WTC11 (cell line): ENCODE data around the gene TTLL9. TPM values are rescaled to one million over a fixed set of nuclear protein-coding genes. Genes with fewer than 3 reads are reported as not detected.

Source experiments
- ATAC-seq: fragments of 200-7000 bp; cut with Tn5 transposase; 2 replicates; pipeline ENCODE4 v1.10.0; 2021; ENCODE audit warnings: mild to moderate bottlenecking, moderate library complexity
- CTCF ChIA-PET: fragments of 300-600 bp; sonication (Branson Sonifier 250); formaldehyde crosslinking; loops from one replicate; lab custom pipeline; 2021; ENCODE audit warnings: antibody characterized with exemption; lab: Charles Lee
- POLR2A ChIA-PET: fragments of 350-600 bp; sonication (Branson Sonifier 250); formaldehyde crosslinking; loops from one replicate; lab custom pipeline; 2021; ENCODE audit warnings: antibody characterized with exemption; lab: Charles Lee
- DNase-seq: peaks from one replicate; pipeline ENCODE4 v3.0.0; 2021; ENCODE audit warnings: low spot score
- H3K27ac Mint-ChIP-seq: 2 replicates; pipeline ENCODE4 v1.8.0; 2021; ENCODE audit warnings: mixed read lengths
- H3K27me3 Mint-ChIP-seq: 2 replicates; pipeline ENCODE4 v1.8.0; 2021; ENCODE audit warnings: low read depth, mild to moderate bottlenecking, moderate library complexity, mixed read lengths
- H3K36me3 Mint-ChIP-seq: 2 replicates; pipeline ENCODE4 v1.8.0; 2021; ENCODE audit warnings: mixed read lengths
- H3K4me1 Mint-ChIP-seq: 2 replicates; pipeline ENCODE4 v1.8.0; 2022; ENCODE audit warnings: mixed read lengths
- H3K4me3 Mint-ChIP-seq: 2 replicates; pipeline ENCODE4 v1.8.0; 2021; ENCODE audit warnings: mild to moderate bottlenecking, moderate library complexity, mixed read lengths
- H3K9me3 Mint-ChIP-seq: 2 replicates; pipeline ENCODE4 v1.8.0; 2021; ENCODE audit warnings: mixed read lengths
- ARID4B ChIP-seq: sonication (generic); formaldehyde crosslinking; IDR thresholded peaks from 2 replicates; pipeline ENCODE4 v1.8.0; 2023; ENCODE audit warnings: missing genetic modification reagents, mild to moderate bottlenecking, borderline replicate concordance
- ATF1 ChIP-seq: sonication (generic); formaldehyde crosslinking; IDR thresholded peaks from 2 replicates; pipeline ENCODE4 v1.8.1; 2023; ENCODE audit warnings: mild to moderate bottlenecking, moderate library complexity, missing genetic modification reagents
- GABPB1 ChIP-seq: sonication (generic); formaldehyde crosslinking; IDR thresholded peaks from 2 replicates; pipeline ENCODE4 v1.8.1; 2023; ENCODE audit warnings: mild to moderate bottlenecking, missing genetic modification reagents
- HMGXB4 ChIP-seq: sonication (generic); formaldehyde crosslinking; IDR thresholded peaks from 2 replicates; pipeline ENCODE4 v1.8.1; 2023; ENCODE audit warnings: mild to moderate bottlenecking, moderate library complexity, missing genetic modification reagents
- JUN ChIP-seq: sonication (generic); formaldehyde crosslinking; IDR thresholded peaks from 2 replicates; pipeline ENCODE4 v1.8.0; 2023; ENCODE audit warnings: mild to moderate bottlenecking, missing genetic modification reagents
- MLX ChIP-seq: sonication (generic); formaldehyde crosslinking; IDR thresholded peaks from 2 replicates; pipeline ENCODE4 v1.8.1; 2023; ENCODE audit warnings: mild to moderate bottlenecking, missing genetic modification reagents, moderate library complexity
- PRRX2 ChIP-seq: fragments of 250-450 bp; sonication (Bioruptor Pico); IDR thresholded peaks from 2 replicates; pipeline ENCODE4 v1.8.0; 2021; ENCODE audit warnings: mild to moderate bottlenecking
- SOX15 ChIP-seq: fragments of 250-450 bp; sonication (Bioruptor Pico); IDR thresholded peaks from 2 replicates; pipeline ENCODE4 v1.9.0; 2021; ENCODE audit warnings: mild to moderate bottlenecking
- SP1 ChIP-seq: sonication (generic); formaldehyde crosslinking; conservative IDR thresholded peaks from 2 replicates; pipeline ENCODE4 v1.8.1; 2022; ENCODE audit warnings: missing genetic modification reagents
- ZMAT4 ChIP-seq: fragments of 250-450 bp; sonication (Bioruptor Pico); IDR thresholded peaks from 2 replicates; pipeline ENCODE4 v1.9.0; 2021; ENCODE audit warnings: mild to moderate bottlenecking
- ZNF416 ChIP-seq: fragments of 250-450 bp; sonication (Bioruptor Pico); IDR thresholded peaks from 2 replicates; pipeline ENCODE4 v1.9.0; 2021; ENCODE audit warnings: mild to moderate bottlenecking, inconsistent platforms
- ZNF425 ChIP-seq: fragments of 250-450 bp; sonication (Bioruptor Pico); conservative IDR thresholded peaks from 2 replicates; pipeline ENCODE4 v1.9.0; 2021; ENCODE audit warnings: mild to moderate bottlenecking
- total RNA-seq: library from RNA; stranded (reverse); gene quantifications from 3 replicates; pipeline ENCODE4 v1.2.3, GENCODE V29; 2021
- TF ChIP-seq, protein P1 (sequence below): sonication (generic); formaldehyde crosslinking; IDR thresholded peaks from 2 replicates; pipeline ENCODE4 v1.8.0; 2023; ENCODE audit warnings: mild to moderate bottlenecking, missing genetic modification reagents

The TTLL9 gene
- total RNA-seq, 1 experiment from 2014 or later, result not detected

DNA sequence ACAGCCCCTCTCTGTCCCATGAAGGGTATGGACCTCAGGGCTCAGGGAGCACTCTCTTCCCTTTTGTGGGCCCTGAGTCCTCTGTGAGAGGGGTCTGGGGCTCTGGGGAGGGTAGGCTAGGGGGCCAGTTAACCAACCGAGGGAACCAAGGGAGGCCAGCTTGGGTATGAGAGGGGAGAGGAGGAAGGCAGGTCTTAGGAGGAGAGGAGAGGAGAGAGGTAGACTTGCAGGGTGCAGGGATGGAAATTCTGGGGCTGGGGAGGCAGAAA, 827 bp upstream of the TTLL9 start (continued):
- TF ChIP-seq, protein P1, sequence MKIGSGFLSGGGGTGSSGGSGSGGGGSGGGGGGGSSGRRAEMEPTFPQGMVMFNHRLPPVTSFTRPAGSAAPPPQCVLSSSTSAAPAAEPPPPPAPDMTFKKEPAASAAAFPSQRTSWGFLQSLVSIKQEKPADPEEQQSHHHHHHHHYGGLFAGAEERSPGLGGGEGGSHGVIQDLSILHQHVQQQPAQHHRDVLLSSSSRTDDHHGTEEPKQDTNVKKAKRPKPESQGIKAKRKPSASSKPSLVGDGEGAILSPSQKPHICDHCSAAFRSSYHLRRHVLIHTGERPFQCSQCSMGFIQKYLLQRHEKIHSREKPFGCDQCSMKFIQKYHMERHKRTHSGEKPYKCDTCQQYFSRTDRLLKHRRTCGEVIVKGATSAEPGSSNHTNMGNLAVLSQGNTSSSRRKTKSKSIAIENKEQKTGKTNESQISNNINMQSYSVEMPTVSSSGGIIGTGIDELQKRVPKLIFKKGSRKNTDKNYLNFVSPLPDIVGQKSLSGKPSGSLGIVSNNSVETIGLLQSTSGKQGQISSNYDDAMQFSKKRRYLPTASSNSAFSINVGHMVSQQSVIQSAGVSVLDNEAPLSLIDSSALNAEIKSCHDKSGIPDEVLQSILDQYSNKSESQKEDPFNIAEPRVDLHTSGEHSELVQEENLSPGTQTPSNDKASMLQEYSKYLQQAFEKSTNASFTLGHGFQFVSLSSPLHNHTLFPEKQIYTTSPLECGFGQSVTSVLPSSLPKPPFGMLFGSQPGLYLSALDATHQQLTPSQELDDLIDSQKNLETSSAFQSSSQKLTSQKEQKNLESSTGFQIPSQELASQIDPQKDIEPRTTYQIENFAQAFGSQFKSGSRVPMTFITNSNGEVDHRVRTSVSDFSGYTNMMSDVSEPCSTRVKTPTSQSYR, result no peak
- TF ChIP-seq MLX (CRISPR knock-in tag) (no peak), SOX15 (CRISPR knock-in tag) (no peak), GABPB1 (CRISPR knock-in tag) (no peak), ZNF416 (CRISPR knock-in tag) (no peak), ATF1 (CRISPR knock-in tag) (no peak), JUN (CRISPR knock-in tag) (no peak), ARID4B (CRISPR knock-in tag) (no peak), ZMAT4 (CRISPR knock-in tag) (no peak), ZNF425 (CRISPR knock-in tag) (no peak), PRRX2 (no peak)

DNA sequence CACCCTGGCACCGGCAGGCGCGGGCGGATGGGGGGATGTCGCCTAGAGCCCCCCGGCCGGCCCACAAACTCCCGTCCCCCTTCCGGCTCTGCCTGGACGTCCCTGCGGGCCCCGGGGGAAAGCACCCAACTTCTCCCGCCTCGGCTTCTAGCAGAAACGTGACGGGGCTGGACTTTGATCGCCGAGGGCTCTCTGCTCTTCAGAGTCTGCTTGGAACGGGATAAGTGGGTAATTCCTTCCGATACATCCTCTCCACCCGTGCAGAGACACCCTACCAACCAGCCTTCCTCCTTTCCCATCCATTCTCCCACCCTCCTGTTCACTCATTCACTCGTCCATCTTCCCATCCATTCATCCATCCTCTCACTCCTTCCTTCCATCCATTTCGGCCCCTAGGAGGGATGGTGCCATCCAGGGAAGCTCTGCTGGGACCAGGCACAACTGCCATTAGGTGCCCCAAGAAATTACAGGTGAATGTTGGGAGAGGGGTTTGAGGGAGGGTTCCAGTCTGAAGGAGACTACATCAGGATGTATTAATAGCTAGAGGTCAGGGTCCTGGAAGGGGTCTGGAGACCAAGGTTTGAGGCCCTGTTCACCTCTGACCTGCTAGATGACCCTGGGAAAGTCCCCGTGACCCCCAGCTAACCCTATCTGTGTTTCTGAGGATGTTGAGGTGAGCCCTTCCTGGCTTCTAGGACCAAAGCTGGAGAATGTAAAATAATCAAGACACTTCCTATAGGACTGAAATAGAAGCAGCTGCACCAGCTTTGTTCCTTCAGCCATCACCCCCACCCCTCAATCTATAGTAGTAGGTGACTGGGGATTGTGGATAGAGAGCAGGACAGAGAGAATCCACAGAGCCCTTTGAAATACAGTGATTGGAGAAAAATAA, 538 bp downstream of the TTLL9 start:
- DNase-seq (no peak), ATAC-seq (no peak)
- Mint-ChIP-seq H3K4me1 (peaks cover 14% of the 10 kb centered on the region), H3K27me3 (peaks cover 59% of the 10 kb centered on the region), H3K36me3 (no peaks in the 10 kb centered on the region), H3K27ac (no peak overlapping the region), H3K9me3 (no peaks in the 10 kb centered on the region), H3K4me3 (peak overlapping the region; percentile 76)
- CTCF ChIA-PET, result interaction anchor here (0.7 to 2.2 kb wide), 7 partner anchors 9 to 147 kb away, joined by 3 to 22 read pairs (median 6); partner anchors contain the start of gene PDRG1
- TF ChIP-seq HMGXB4 (CRISPR knock-in tag), result no peak
- TF ChIP-seq SP1 (CRISPR knock-in tag), result no peak
- POLR2A ChIA-PET, result interaction anchor here (0.9 to 1.0 kb wide), 2 partner anchors 11 to 97 kb away, joined by 3 to 6 read pairs; partner anchors contain the start of gene XKR7
